HepG2 (cell line): ENCODE data around the gene GTF2H1. TPM values are rescaled to one million over a fixed set of nuclear protein-coding genes. Genes with fewer than 3 reads are reported as not detected.

Source experiments
- ATAC-seq: fragments of 200-7000 bp; cut with Tn5 transposase; 3 replicates; pipeline ENCODE4 v1.9.1; 2020; ENCODE audit warnings: mild to moderate bottlenecking, moderate library complexity
- BruUV-seq: library from RNA; stranded (reverse); fragments of 400-500 nt; replicated peaks from 2 replicates; lab custom pipeline; 2021; lab: Mats Ljungman, UMichigan
- CTCF ChIA-PET: fragments of 300-600 bp; formaldehyde crosslinking; extraction: SDS; loops from one replicate; lab custom pipeline; 2021; ENCODE audit warnings: low total read pairs, inconsistent platforms, low intra/inter-chr PET ratio; lab: Yijun Ruan, JAX
- POLR2A ChIA-PET: fragments of 350-600 bp; sonication (Branson Sonifier 250); formaldehyde crosslinking; loops from one replicate; lab custom pipeline; 2020; ENCODE audit warnings: antibody characterized with exemption, inconsistent platforms; lab: Yijun Ruan, JAX
- DNase-seq: peaks from one replicate; pipeline ENCODE4 v3.0.0-alpha.2; 2015; ENCODE audit warnings: low spot score
- FAIRE-seq: peaks from 3 replicates; lab custom pipeline; 2011; peaks lifted over from hg19 to GRCh38; lab: Jason Lieb, UNC
- H2AFZ ChIP-seq: one replicate; pipeline ENCODE4 v1.6.1; 2011; ENCODE audit warnings: low read length, inconsistent platforms
- H3K27ac ChIP-seq: fragments of 300-600 bp; 3 replicates; pipeline ENCODE4 v1.8.0; 2011; ENCODE audit warnings: mixed run types, mild to moderate bottlenecking, mixed read lengths, low read length, inconsistent platforms; ENCODE audit not compliant: insufficient read depth; ENCODE audit errors: extremely low read length
- H3K27me3 ChIP-seq, 2 experiments: fragments of 200-600 bp in 1 of 2; 2 replicates in 1 of 2; 3 replicates in 1 of 2; pipeline versions ENCODE4 v1.6.0 to v1.8.0; 2011; ENCODE audit warnings: low read length in 2 of 2, mild to moderate bottlenecking in 2 of 2, moderate library complexity in 2 of 2, inconsistent platforms in 1 of 2; ENCODE audit not compliant: insufficient read depth in 2 of 2, control insufficient read depth in 1 of 2
- H3K36me3 ChIP-seq, 2 experiments: fragments of 200-600 bp in 1 of 2; replicated peaks in 1 of 2; 2 replicates in 1 of 2; 3 replicates in 1 of 2; pipeline versions ENCODE4 v1.5.1 to v1.8.0; 2011; ENCODE audit warnings: low read length in 2 of 2, inconsistent platforms in 1 of 2; ENCODE audit not compliant: insufficient read depth in 2 of 2, control insufficient read depth in 1 of 2
- H3K4me1 ChIP-seq: 2 replicates; pipeline ENCODE4 v1.5.1; 2012; ENCODE audit warnings: low read length, inconsistent platforms; ENCODE audit not compliant: insufficient read depth
- H3K4me2 ChIP-seq: 2 replicates; pipeline ENCODE4 v1.6.0; 2011; ENCODE audit warnings: low read depth, low read length, inconsistent platforms
- H3K4me3 ChIP-seq, 3 experiments: fragments of 200-600 bp in 1 of 3; sonication (generic), shearing (Covaris generic) in 1 of 3; replicated peaks in 1 of 3; 2 replicates each; pipeline ENCODE4 v1.5.1; 2011 to 2016; ENCODE audit warnings: low read length in 3 of 3, inconsistent platforms in 2 of 3, low read depth in 2 of 3, mild to moderate bottlenecking in 2 of 3, control low read depth in 1 of 3, mixed read lengths in 1 of 3; ENCODE audit not compliant: insufficient read depth in 1 of 3
- H3K79me2 ChIP-seq: one replicate; pipeline ENCODE4 v1.6.1; 2011; ENCODE audit warnings: low read length, inconsistent platforms; ENCODE audit not compliant: insufficient read depth
- H3K9ac ChIP-seq: 2 replicates; pipeline ENCODE4 v1.6.0; 2011; ENCODE audit warnings: mild to moderate bottlenecking, low read depth, low read length, inconsistent platforms; ENCODE audit not compliant: insufficient read depth
- H3K9me3 ChIP-seq: 2 replicates; pipeline ENCODE4 v1.5.1; 2012; ENCODE audit warnings: mild to moderate bottlenecking, low read length
- H4K20me1 ChIP-seq: 2 replicates; pipeline ENCODE4 v1.6.0; 2011; ENCODE audit warnings: inconsistent platforms, mild to moderate bottlenecking, low read length, moderate library complexity; ENCODE audit not compliant: insufficient read depth
- AGO1 ChIP-seq: fragments of 200-400 bp; formaldehyde crosslinking; IDR thresholded peaks from 2 replicates; pipeline ENCODE4 v1.6.1; 2017; ENCODE audit warnings: mild to moderate bottlenecking, low read depth, low read length, moderate library complexity; ENCODE audit not compliant: poor library complexity, severe bottlenecking
- AGO2 ChIP-seq: fragments of 200-400 bp; formaldehyde crosslinking; optimal IDR thresholded peaks from 2 replicates; pipeline ENCODE3; 2017; ENCODE audit warnings: mild to moderate bottlenecking, low read depth, low read length, moderate library complexity
- ARHGAP35 ChIP-seq: sonication (generic); formaldehyde crosslinking; IDR thresholded peaks from 2 replicates; pipeline ENCODE4 v1.9.0; 2022; ENCODE audit warnings: mild to moderate bottlenecking, inconsistent platforms, moderate library complexity, missing genetic modification reagents, borderline replicate concordance
- DMTF1 ChIP-seq: sonication (generic); formaldehyde crosslinking; IDR thresholded peaks from 2 replicates; pipeline ENCODE4 v1.4.0; 2020; ENCODE audit warnings: mild to moderate bottlenecking, missing genetic modification reagents
- ELF1 ChIP-seq: sonication (generic); formaldehyde crosslinking; IDR thresholded peaks from 2 replicates; pipeline ENCODE4 v1.4.0; 2020; ENCODE audit warnings: missing genetic modification reagents
- GATAD2A ChIP-seq: IDR thresholded peaks from 2 replicates; pipeline ENCODE4 v1.6.1; 2016
- HCFC1 ChIP-seq: fragments of 150-350 bp; IDR thresholded peaks from 2 replicates; pipeline ENCODE4 v1.6.1; 2014; ENCODE audit warnings: low read depth, low read length
- HDAC1 ChIP-seq: sonication (generic); formaldehyde crosslinking; IDR thresholded peaks from 2 replicates; pipeline ENCODE4 v1.5.1; 2020; ENCODE audit warnings: mild to moderate bottlenecking, missing genetic modification reagents
- KAT8 ChIP-seq: IDR thresholded peaks from 2 replicates; pipeline ENCODE4 v1.6.1; 2016; ENCODE audit warnings: missing genetic modification reagents, missing compliant biosample characterization
- NFYC ChIP-seq: IDR thresholded peaks from 2 replicates; pipeline ENCODE4 v1.6.1; 2016; ENCODE audit warnings: missing genetic modification reagents, missing compliant biosample characterization
- NR1H2 ChIP-seq: sonication (generic); formaldehyde crosslinking; IDR thresholded peaks from 2 replicates; pipeline ENCODE4 v1.8.1; 2022; ENCODE audit warnings: low read depth, missing genetic modification reagents, borderline replicate concordance
- NR2C2 ChIP-seq: sonication (generic); formaldehyde crosslinking; IDR thresholded peaks from 2 replicates; pipeline ENCODE4 v1.4.0; 2020; ENCODE audit warnings: missing genetic modification reagents, mild to moderate bottlenecking, moderate library complexity, borderline replicate concordance
- STAG1 ChIP-seq: sonication (generic); formaldehyde crosslinking; IDR thresholded peaks from 2 replicates; pipeline ENCODE4 v1.4.0; 2020; ENCODE audit warnings: missing genetic modification reagents
- ZNF253 ChIP-seq: sonication (generic); formaldehyde crosslinking; IDR thresholded peaks from 2 replicates; pipeline ENCODE4 v1.8.0; 2022; ENCODE audit warnings: mild to moderate bottlenecking, missing genetic modification reagents, borderline replicate concordance
- ZNF607 ChIP-seq: sonication (generic); formaldehyde crosslinking; IDR thresholded peaks from 2 replicates; pipeline ENCODE4 v1.5.1; 2020; ENCODE audit warnings: missing genetic modification reagents, mild to moderate bottlenecking, borderline replicate concordance
- ZNF878 ChIP-seq: sonication (generic); formaldehyde crosslinking; IDR thresholded peaks from 2 replicates; pipeline ENCODE4 v1.8.1; 2023; ENCODE audit warnings: mild to moderate bottlenecking, missing genetic modification reagents, moderate library complexity
- ZNF891 ChIP-seq: sonication (generic); formaldehyde crosslinking; IDR thresholded peaks from 2 replicates; pipeline ENCODE4 v1.5.0; 2020; ENCODE audit warnings: mild to moderate bottlenecking, missing genetic modification reagents
- ZXDC ChIP-seq: sonication (generic); formaldehyde crosslinking; IDR thresholded peaks from 2 replicates; pipeline ENCODE4 v1.5.0; 2020; ENCODE audit warnings: mild to moderate bottlenecking, missing genetic modification reagents
- WGBS: methylation state at CpG from one replicate; pipeline ENCODE4 v1.1.6; 2017; ENCODE audit warnings: low lambda C conversion rate; 5-methylcytosine and 5-hydroxymethylcytosine counted together
- in situ Hi-C: cut with HindIII; loops from 2 replicates; pipeline ENCODE4 v1.10.0; 2017; ENCODE audit warnings: low pct_unique_long_range_greater_than_20kb; ENCODE audit not compliant: extremely low pct_ligation_motif_present
- intact Hi-C: fragments of 100-400 bp; cut with micrococcal nuclease; formaldehyde crosslinking; loops from one replicate; pipeline ENCODE4 v1.10.0; 2022; ENCODE audit not compliant: unreplicated experiment
- polyA plus RNA-seq, 8 experiments: library from polyadenylated mRNA; depleted of rRNA in 3 of 8; stranded (reverse) in 7 of 8; unstranded in 1 of 8; fragments of >200 nt; fragmentation: Illumina TruSeq in 4 of 8; extraction: Trizol in 4 of 8; gene quantifications; 2 replicates each; pipeline versions ENCODE4 v1.2.1 to v1.2.3, GENCODE V29; 2011 to 2016; ENCODE audit warnings: low read depth in 4 of 8, missing spikeins in 1 of 8, mixed read lengths in 1 of 8; ENCODE audit not compliant: insufficient read depth in 1 of 8
- total RNA-seq, 5 experiments: library from RNA; depleted of rRNA; stranded (reverse); fragments of >200 nt; fragmentation: Illumina TruSeq; extraction: Trizol; gene quantifications; 2 replicates each; pipeline ENCODE4 v1.2.3, GENCODE V29; 2016; ENCODE audit warnings: low read depth in 1 of 5
- TF ChIP-seq, protein P1 (sequence below): sonication (generic); formaldehyde crosslinking; conservative IDR thresholded peaks from 2 replicates; pipeline ENCODE4 v1.8.0; 2022; ENCODE audit warnings: missing genetic modification reagents

The GTF2H1 gene
- total and polyA plus RNA-seq, 2 of the 13 experiments (the other 11 are each of a cell fraction or from before 2014, with no cell fraction given): 15.7 to 51.4 TPM

DNA sequence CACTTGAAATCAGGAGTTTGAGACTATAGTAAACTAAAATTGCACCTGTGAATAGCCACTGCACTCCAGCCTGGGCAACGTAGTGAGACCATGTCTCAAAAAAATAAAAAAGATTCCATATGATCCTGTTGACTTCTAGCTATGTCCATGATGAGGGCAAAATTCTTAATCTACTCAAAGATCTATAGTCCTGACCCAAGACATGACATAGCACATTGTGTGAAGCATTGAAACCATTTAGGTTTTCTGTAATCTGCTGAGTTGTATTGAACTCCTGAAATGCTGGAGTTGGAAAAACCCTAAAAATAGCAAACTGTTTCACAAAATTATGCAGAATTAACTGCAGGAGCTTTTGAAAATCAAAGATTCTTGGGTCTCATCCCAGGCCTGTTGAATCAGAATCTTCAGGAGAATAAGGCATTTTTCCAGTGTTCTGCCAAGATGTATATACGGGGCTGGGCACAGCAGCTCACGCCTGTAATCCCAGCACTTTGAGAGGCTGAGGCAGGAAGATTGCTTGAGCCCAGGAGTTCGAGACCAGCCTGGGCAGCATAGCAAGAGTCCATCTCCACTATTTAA, 42.2 kb downstream of the GTF2H1 start:
- in situ Hi-C loops (no loop called here), intact Hi-C loops (no loop called here)
- no peak for FAIRE-seq
- ATAC-seq: no peak
- BruUV-seq: no TSS peak
- Histone ChIP-seq H2AFZ (no peak overlapping the region), H3K27ac (no peak overlapping the region), H3K9me3 (no peaks in the 10 kb centered on the region), H3K79me2 (no peaks in the 10 kb centered on the region), H3K4me1 (no peaks in the 10 kb centered on the region), H3K27me3 (no peaks in the 10 kb centered on the region), H3K4me2 (no peak overlapping the region), H4K20me1 (no peaks in the 10 kb centered on the region), H3K9ac (no peak overlapping the region), H3K36me3 (peaks cover 14 to 52% of the 10 kb centered on the region in 2 experiments; a peak in 4 of 5 replicates), H3K4me3 (no peak overlapping the region)
- WGBS: 100% methylated on average over 4 of the region's 4 CpGs
- ChIA-PET CTCF (no interaction called here), POLR2A (no interaction called here)
- no peak for DNase-seq
- TF ChIP-seq STAG1 (CRISPR knock-in tag) (no peak), ELF1 (CRISPR knock-in tag) (no peak), ARHGAP35 (CRISPR knock-in tag) (no peak), NR1H2 (no peak), ZNF253 (CRISPR knock-in tag) (no peak), DMTF1 (CRISPR knock-in tag) (no peak), NR2C2 (CRISPR knock-in tag) (no peak), HCFC1 (no peak), KAT8 (CRISPR knock-in tag) (no peak), AGO2 (no peak), HDAC1 (CRISPR knock-in tag) (no peak), ZNF878 (CRISPR knock-in tag) (no peak), ZNF891 (no peak), ZNF607 (no peak), AGO1 (no peak), NFYC (no peak), ZXDC (no peak), GATAD2A (CRISPR knock-in tag) (no peak)
- TF ChIP-seq, protein P1, sequence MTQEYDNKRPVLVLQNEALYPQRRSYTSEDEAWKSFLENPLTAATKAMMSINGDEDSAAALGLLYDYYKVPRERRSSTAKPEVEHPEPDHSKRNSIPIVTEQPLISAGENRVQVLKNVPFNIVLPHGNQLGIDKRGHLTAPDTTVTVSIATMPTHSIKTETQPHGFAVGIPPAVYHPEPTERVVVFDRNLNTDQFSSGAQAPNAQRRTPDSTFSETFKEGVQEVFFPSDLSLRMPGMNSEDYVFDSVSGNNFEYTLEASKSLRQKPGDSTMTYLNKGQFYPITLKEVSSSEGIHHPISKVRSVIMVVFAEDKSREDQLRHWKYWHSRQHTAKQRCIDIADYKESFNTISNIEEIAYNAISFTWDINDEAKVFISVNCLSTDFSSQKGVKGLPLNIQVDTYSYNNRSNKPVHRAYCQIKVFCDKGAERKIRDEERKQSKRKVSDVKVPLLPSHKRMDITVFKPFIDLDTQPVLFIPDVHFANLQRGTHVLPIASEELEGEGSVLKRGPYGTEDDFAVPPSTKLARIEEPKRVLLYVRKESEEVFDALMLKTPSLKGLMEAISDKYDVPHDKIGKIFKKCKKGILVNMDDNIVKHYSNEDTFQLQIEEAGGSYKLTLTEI (CRISPR knock-in tag): no peak
